NCI-H146 (cell line): Measurements from ENCODE around the gene CCDC43.
"Not testable (repeated sequence)": the region's sequence is repeated elsewhere in the genome, so short reads cannot be mapped to it uniquely, and the experiment has no call there.

ENCODE experiments used
- DNase-seq: peaks from one replicate; lab custom pipeline; 2025; lab: John Stamatoyannopoulos, UW

CCDC43 gene

DNA sequence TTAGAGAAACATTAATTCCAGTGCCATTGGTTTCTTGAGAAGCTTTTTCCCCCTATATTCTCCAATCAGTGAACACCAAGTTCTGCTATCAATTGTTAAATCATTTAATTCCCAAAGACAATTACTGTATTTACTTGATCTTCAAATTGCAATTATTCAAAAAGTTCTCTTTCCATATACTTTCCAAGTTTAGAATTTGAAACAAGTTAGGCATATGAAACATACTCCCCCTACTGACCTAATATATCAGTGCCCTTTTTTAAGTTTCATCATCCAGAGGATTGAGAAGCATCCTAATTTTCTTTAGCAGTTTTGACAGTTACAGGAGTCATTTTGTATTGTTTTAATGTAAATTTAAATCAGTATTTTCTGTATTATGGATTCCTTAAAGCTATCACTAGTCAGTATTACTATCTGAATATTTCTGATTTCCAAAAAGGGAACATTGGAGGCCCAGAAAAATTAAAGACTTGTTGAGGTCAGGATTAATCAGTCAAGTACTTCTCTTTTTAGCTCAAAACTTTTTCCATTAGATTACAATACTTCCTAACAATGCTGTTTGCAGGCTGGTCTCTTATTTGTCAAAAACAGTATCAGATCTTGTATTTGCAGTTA, 17.0 kb downstream of the CCDC43 start:
- DNase-seq, result no peak

DNA sequence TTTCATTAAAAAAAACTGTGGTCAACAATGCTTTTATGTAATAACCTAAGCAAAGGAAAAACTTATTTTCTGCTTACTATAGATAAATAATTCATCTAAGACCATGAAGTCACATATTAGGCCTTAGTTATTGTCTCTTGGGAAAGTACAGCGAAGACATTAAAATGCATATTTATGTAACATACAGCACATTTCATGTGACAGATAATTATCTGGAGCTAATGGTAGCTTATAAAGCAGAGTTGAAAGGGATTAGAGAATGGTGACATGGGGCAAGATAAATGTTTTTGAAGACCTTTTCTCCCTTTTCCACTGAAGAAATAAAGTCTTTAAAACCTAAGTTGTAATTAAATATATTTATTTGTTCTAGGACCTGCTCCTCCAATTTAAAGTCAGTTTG, 23.6 kb downstream of the CCDC43 start:
- DNase-seq, result no peak

DNA sequence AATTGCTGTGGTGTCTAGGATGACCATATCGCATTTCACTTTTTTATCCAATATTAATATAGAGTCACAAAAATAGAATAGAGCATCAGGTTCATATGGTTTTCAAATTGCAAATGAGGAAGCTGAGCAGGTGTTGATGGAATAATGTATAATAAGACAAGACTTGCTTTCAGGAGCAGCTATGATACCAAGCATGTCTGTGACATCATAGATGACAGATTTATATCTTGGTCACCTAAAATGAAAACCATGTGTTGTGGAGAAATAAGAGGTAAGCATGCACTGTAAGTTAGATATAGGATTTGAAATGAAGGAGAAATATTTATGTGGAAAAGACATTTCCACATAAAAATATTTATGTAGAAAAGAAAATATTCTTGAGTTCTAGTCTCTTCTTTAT, 24.7 kb downstream of the CCDC43 start:
- no peak for DNase-seq

DNA sequence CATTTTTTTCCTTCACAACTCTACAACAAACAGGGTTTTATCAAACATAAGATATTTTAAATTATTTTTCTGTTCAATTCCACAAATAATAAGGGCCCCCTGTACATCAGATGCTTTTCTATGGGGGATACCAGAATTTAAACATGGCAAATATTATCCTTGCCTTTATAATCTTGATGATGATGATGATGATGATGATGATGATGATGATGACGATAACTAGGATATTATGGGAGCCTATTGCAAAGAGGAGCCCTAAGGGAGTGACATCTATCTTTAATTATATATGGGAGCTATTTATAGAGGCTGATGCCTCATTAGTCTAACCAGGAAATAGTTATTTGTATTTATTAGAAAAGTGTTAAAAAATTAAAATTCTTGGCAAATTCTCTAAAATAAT, 26.5 kb downstream of the CCDC43 start:
- no peak for DNase-seq

DNA sequence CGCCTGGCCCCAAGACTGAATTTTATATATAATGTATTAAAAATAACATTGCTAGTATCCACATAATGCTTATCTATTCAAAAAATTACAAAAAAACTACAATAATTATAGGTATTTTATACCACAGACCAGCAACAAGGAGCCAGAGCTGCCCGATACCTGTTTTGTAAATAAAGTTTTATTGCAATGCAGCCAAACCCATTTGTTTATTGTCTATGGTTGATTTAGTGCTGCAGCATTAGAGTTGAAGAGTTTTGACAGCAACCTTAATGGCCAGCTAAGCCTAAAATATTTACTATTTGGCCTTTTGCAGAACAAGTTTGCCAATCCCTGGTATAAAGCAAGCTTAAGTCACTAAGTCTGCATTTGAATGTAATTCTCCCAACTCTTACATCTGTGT, 27.7 kb downstream of the CCDC43 start:
- no peak for DNase-seq

DNA sequence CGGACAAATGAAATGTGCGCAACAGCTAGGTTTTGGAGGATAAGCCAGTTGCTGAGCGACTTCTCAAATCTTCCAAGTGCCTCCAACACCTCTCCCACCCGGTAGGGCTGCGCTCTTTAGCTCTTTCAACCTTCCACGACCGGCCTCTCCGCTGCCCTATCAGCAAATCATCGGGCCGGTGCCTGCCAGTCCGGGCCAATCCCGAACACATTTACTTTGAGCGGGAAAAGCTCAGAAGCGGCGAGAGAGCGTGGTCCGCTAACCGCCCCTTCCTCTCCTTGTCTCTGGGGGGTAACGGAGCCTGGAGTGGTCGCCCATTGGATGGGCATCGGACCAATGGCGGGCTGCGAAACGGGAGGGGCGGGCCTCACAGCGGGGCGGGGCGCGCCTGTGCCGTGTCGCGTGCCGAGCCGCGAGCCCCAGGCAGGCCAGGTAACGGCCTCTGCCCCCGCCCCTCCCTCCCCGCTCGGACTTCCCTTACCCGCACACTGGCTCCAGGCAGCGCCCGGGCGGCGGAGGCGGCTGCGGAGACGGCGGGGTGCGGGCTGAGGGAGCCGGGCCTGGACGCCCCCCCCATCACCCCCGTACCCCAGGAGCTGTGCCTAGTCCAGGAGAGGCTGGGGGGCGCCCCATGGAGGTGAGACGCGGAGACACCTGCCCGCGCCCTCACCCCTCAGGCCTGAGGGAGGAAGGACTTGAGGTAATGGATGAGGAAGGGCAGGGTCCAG, 33.4 kb downstream of the CCDC43 start, which contains the start of gene MEIOC:
MEIOC (plus strand) TSS at position 486 of the 728 bp plus-strand sequence; CDS start at position 632, 146 bp downstream.
- peak; percentile 74 for DNase-seq

DNA sequence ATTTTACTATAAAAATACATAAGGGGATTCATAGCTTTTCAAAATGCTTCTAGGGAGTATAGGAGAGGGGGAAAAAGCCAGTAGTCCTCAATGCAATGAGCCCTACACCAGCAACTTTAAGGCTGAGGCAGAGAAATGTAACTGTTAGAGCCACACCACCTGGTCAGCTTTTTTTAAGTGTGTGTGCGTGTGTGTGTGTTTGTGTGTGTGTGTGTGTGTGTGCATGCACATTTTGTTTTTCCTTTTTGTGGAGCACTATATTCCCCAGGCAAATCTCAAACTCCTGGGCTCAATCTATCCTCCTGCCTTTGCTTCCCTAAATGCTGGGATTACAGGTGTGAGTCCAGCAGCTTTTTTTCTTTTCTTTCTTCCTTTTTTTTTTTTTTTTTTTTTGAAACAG, 35.6 kb downstream of the CCDC43 start:
- DNase-seq, result no peak

DNA sequence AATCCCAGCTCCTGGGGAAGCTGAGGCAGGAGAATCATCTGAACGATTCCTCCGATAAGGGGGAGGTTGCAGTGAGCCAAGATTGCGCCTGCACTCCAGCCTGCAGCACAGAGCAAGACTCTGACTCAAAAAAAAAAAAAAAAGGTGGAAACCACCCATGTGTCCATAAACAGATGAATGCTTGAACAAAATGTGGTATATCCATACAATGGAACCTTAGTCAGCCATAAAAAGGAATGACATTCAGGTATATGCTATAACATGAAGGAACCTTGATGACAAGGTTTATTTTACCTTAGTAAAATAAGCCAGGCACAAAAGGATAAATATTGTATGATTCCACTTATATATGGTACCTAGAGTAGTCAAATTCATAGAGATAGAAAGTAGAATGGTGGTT, 36.2 kb downstream of the CCDC43 start:
- no peak for DNase-seq

DNA sequence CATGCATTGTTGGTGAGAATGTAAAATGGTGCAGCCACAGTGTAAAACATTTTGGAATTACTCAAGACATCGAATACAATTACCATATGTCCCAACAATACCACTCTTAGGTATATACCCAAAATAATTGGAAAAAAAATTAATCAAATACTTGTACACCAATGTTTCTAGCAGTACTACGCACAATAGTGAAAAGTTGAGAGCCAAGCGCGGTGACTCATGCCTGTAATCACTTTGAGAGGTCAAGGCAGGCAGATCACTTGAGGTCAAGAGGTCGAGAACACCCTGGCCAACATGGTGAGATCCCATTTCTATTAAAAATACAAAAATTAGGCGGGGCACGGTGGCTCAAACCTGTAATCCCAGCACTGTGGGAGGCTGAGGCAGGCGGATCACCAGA, 36.8 kb downstream of the CCDC43 start:
- DNase-seq, result no peak

DNA sequence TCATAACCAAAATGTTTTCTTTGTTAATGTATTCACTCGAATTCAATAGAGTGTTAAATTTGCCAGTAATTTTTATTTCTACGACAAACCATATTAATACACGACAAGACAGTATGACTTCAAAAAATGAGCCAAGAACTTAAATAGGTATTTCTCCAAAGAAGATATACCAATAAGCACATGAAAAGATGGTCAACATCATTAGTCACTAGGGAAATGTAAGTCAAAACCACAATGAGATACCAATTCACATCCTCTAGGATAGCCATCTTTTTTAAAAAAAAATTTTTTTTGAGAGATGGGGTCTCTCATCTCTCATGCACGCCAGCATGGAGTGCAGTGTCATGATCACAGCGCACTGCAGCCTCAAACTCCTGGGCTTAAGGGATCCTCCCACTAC, 38.3 kb downstream of the CCDC43 start:
- no peak for DNase-seq

DNA sequence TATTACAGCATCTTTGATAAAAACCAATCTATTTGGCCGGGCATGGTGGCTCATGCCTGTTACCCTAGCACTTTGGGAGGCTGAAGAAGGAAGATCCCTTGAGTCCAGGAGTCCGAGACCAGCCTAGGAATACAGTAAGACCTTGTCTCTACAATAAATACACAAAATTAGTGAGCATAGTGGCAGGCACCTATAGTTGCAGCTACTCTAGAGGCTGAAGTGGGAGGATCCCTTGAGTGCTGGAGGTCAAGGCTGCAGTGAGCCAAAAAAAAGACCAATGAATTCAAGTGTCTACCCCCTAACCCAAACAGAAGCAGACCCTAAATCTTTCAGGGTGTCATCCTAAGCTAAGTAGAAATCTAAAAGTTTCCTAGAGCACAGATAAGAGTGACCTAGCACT, 40.6 kb downstream of the CCDC43 start:
- no peak for DNase-seq

DNA sequence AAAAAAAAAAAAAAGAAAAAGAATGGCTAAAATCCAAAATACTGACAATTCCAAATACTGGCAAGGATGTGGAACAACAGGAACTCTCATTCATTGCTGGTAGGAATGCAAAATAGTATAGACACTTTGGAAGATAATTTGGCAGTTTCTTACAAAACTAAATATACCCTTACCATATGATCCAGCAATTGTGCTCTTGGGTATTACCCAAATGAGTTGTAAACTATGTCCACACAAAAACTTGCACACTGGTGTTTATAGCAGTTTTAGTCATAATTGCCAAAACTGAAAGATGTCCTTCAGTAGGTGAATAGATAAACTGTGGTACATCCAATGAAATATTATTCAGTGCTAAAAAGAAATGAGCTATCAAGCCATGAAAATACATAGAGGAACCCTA, 41.8 kb downstream of the CCDC43 start:
- no peak for DNase-seq

DNA sequence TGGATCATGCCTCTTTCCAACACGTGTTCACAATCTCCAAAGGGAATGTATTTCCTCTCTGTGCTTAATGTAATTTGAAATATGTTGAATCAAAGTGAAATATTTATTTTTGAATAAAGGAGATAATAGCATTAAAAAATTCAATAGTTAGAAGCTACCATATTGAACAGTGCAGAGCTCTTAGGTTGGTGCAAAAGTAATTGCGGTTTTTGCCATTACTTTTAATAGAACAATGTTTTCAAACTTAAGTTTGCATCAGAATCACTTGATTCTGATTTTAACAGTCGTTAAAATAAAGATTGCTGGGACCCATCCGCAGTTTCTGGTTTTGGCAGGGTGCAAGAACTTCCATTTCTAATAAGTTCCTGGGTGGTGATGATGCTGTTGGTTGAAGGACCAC, 43.3 kb downstream of the CCDC43 start:
- no peak for DNase-seq

DNA sequence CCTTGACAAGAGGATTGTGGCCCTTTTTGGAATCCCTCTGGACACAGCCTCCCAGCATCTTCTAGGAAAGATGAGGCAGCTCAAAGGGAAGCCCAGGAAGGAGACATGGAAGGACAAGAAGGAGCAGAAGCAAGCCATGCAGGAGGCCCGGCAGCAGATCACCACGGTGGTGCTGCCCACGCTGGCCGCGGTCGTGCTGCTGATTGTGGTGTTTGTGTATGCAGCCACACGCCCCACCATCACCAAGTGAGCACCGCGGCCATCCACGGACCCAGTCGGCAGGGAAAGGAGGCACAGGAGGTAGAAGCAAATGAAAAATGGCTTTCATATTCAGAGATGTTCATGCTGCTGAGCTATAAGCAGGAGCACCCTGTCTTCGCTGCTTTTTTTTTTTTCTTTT, 44.2 kb downstream of the CCDC43 start:
- no peak for DNase-seq

DNA sequence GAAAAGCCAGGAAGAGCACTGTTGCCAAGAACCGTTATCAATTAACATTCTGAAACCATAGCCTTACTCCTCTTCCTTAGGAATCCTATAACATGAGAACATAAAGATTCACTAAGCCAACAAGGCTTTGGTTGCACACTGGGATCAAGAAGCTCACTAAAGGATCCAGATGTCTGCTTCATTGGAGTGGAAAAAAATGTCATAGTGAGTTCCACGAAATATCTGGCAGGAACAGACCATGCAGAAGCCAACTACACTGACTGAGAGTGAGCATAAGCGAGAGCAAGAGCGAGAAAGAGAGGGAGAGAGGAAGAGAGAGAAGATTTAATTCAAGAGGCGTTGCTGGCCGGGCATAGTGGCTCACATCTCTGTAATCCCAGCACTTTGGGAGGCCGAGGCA, 46.7 kb downstream of the CCDC43 start:
- DNase-seq, result no peak

DNA sequence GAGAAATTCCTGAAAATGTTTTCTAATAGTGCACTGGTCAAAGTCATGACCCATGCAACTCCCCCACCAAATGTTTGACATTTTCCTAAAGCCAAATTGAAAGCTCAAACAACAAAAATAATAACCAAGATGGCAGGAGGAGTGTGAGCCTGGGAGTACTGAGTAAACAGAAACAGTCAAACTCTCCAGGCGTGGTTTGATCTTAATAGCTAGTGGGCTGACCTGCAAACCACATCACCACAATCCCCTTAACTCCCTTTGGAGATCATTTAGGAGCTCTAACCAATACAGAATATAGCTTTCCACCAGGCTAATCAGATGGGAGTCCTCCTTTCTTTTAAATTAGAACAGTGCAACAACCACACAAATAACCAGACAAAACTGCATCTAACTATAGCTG, 52.5 kb downstream of the CCDC43 start:
- no peak for DNase-seq

DNA sequence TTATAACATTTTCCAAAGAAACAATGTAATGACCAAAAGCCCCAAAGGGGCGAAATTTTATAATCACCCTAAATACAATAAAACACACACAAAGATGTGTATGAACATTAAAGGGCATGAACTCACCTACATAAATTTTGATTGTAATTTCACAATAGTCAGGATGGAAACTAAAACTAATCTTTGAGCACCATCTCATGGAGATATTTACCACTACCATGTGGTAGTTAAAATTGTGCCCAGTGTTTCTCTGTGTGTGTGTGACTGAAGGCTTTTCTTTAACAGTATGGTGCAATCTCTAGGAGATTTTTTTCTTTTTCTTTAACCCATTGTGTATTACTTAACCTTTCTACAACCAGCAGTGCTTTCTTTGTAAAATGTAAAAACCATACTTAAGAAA, 53.0 kb downstream of the CCDC43 start:
- peak; percentile 19 for DNase-seq

DNA sequence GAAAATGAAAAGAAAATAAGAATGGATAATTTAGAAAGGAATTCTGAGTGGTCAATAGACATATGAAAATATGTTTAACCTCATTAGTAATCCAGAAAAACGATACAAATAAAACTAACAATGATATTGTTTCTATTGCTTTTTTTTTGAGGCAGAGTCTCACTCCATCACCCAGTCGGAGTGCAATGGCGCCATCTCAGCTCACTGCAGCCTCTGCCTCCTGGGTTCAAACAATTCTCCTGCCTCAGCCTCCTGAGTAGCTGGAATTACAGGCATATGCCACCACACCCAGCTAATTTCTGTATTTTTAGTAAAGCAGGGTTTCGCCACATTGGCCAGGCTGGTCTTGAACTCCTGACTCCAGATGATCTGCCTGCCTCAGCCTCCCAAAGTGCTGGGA, 55.2 kb downstream of the CCDC43 start:
- DNase-seq, result not testable (repeated sequence)

DNA sequence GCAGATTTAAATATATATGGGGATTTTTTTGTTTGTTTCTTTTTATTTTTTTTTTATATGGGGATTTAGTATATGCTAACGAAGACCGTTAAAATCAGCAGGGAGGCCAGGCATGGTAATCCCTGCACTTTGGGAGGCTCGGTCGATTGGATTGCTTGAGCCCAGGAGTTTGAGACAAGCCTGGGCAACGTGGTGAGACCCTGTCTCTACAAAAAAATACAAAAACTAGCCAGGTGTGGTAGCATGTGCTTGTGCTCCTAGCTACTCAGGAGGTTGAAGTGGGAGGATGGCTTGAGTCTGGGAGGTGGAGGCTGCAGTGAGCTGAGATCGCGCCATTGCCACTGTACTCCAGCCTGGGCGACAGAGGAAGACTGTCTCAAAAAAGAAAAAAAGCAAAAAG, 55.6 kb downstream of the CCDC43 start:
- no peak for DNase-seq

DNA sequence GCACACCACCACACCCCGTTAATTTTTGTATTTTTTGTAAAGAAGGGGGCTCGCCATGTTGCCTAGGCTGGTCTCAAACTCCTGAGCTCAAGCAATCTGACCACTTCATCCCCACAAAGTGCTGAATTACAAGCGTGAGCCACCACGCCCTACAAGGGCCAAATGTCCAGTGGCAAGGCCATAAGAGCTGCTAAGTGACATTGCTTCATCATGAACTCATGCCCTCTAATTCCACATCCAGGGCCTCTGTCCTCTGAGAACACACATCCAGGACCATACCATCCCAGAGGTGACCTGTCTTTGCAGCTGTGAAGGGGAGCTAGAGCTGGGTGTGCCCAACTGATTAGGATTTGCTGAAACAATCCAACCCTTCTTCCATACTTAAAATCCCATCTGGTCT, 58.9 kb downstream of the CCDC43 start:
- no peak for DNase-seq

DNA sequence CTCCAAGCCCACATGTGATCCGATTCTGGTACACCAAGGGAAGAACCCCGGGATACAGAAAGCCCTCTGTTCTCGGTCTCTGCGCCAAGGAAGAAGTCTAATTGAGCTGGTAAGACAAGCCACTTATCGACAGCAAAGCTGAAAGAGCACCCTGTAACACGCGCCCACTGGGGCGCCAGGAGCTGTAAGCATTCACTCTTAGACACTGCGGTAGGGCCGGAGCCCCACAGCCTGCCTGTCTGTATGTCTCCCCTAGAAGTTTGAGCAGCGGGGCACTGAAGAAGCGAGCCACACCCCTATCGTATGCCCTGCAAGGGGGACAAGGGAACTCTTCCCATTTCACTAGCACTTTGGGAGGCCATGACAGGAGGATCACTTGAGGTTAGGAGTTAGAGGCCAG, 60.3 kb downstream of the CCDC43 start:
- DNase-seq, result no peak

DNA sequence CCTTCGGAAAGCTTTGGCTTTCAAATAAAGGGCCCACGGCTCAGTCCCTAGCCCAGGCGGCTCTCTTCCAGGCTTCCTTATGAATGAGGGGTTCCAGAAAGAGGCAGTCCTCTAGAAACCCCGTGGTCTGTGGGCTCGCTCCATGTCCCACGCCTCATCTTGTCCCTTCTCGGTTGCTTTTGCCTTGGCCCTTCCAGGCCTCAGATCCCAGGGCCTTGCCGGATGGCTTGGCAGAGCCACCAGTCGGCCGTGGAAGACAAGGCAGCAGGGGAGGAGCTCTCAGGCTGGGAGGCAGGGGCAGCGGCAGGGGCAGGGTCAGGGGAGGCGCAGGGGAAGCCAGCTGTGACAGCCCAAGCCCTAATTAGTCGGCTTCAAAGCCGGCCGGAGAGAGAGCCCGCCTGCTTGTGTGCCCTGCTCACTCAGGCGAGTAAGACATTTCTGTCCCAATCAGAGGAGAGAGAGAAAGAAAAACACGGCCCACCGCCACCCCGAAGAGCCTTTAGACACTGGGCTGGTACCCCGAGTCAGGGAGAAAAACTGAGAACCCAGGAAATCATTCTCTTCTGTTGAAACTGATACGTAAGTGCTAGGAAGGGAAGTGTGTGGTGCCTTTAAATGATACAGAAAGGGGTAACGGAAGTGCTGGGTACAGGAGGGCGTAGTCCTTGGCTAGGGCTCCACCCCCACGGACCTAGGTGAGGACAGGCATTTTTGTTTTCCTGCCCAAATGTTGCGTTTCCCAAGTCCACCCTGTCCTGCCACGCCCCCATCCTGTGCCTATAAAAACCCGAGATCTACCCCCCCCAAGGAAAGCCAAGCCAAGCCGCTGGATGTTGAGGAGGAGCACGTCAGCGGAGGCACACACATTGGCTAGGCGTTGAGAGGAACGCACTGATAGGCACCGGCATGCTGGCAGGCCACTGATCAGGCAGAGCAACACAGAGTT, 61.1 kb downstream of the CCDC43 start:
- DNase-seq, result peak; percentile 96
